Activated T-helper 1 cell treated with anti-CD3 and anti-CD28 coated beads, Interleukin-12 subunit alpha, Interleukin-12 subunit beta, Interleukin-2, Interleukin-4 antibody, amounts not matched to agents 30 ng/mL and 10 ng/mL and 1 ng/mL, durations not matched to agents 14 hours and 24 hours and 36 hours (primary cell): ENCODE measurements around the gene KIFC3. TPM values are rescaled to one million over a fixed set of nuclear protein-coding genes. Genes with fewer than 3 reads are reported as not detected.
"Not testable (repeated sequence)": the region's sequence is repeated elsewhere in the genome, so short reads cannot be mapped to it uniquely, and the experiment has no call there.

ENCODE experiments used
- DNase-seq: peaks from one replicate; pipeline ENCODE4 v3.0.0; 2021; ENCODE audit warnings: low spot score
- H3K27ac Mint-ChIP-seq: one replicate; pipeline ENCODE4 v1.8.0; 2021; ENCODE audit warnings: mild to moderate bottlenecking, mixed read lengths
- H3K27me3 Mint-ChIP-seq: one replicate; pipeline ENCODE4 v1.8.0; 2022; ENCODE audit warnings: mild to moderate bottlenecking, moderate library complexity, mixed read lengths; ENCODE audit not compliant: insufficient read depth
- H3K36me3 Mint-ChIP-seq: one replicate; pipeline ENCODE4 v1.8.0; 2021; ENCODE audit warnings: low read depth, mixed read lengths
- H3K4me1 Mint-ChIP-seq: one replicate; pipeline ENCODE4 v1.8.0; 2021; ENCODE audit warnings: low read depth, mixed read lengths
- H3K4me3 Mint-ChIP-seq: one replicate; pipeline ENCODE4 v1.8.0; 2021; ENCODE audit warnings: mild to moderate bottlenecking, moderate library complexity, mixed read lengths
- H3K9me3 Mint-ChIP-seq: one replicate; pipeline ENCODE4 v1.8.0; 2021; ENCODE audit warnings: mixed read lengths
- intact Hi-C: fragments of 100-400 bp; cut with micrococcal nuclease; formaldehyde crosslinking; loops from one replicate; pipeline ENCODE4 v1.15.1; 2024
- total RNA-seq: library from RNA; stranded (reverse); gene quantifications from 2 replicates; pipeline ENCODE4 v1.2.3, GENCODE V29; 2022

Gene KIFC3
- total RNA-seq, 1 donor from 2014 or later = 0.96 TPM

- no peak for DNase-seq
- Mint-ChIP-seq H3K9me3 (no peaks in the 10 kb centered on the region), H3K4me3 (no peak overlapping the region), H3K4me1 (no peaks in the 10 kb centered on the region), H3K27ac (no peak overlapping the region), H3K27me3 (peaks cover 6% of the 10 kb centered on the region), H3K36me3 (no peaks in the 10 kb centered on the region)
- intact Hi-C loops = no loop called here
Measured at GRCh38 chr16:57786632-57787518, 15.4 kb downstream of the KIFC3 start.

GRCh38 chr16:57785924-57786323 lies 16.4 kb downstream of the KIFC3 start:
- no peak overlapping the region for H3K27ac Mint-ChIP-seq

GRCh38 chr16:57785385-57785784 lies 16.9 kb downstream of the KIFC3 start:
- Mint-ChIP-seq H3K36me3 (no peaks in the 10 kb centered on the region), H3K27me3 (peaks cover 6% of the 10 kb centered on the region), H3K4me1 (no peaks in the 10 kb centered on the region), H3K27ac (no peak overlapping the region), H3K4me3 (no peak overlapping the region), H3K9me3 (no peaks in the 10 kb centered on the region)
- no peak for DNase-seq
- intact Hi-C loops = no loop called here

More at GRCh38 chr16:57785924-57786323, 16.4 kb downstream of the KIFC3 start:
- no peaks in the 10 kb centered on the region for H3K4me1 Mint-ChIP-seq
- H3K36me3 Mint-ChIP-seq = no peaks in the 10 kb centered on the region
- intact Hi-C loops = no loop called here
- DNase-seq = no peak
- no peak overlapping the region for H3K4me3 Mint-ChIP-seq
- H3K9me3 Mint-ChIP-seq = no peaks in the 10 kb centered on the region
- H3K27me3 Mint-ChIP-seq = peaks cover 6% of the 10 kb centered on the region

GRCh38 chr16:57784334-57784733 lies 18.0 kb downstream of the KIFC3 start:
- intact Hi-C loops = no loop called here
- Mint-ChIP-seq H3K36me3 (no peaks in the 10 kb centered on the region), H3K4me3 (no peak overlapping the region), H3K27me3 (peaks cover 11% of the 10 kb centered on the region), H3K9me3 (no peaks in the 10 kb centered on the region), H3K27ac (no peak overlapping the region), H3K4me1 (no peaks in the 10 kb centered on the region)
- no peak for DNase-seq

GRCh38 chr16:57783883-57784282 lies 18.4 kb downstream of the KIFC3 start:
- H3K4me3 Mint-ChIP-seq = no peak overlapping the region
- intact Hi-C loops = no loop called here

GRCh38 chr16:57783116-57783515 lies 19.2 kb downstream of the KIFC3 start:
- Mint-ChIP-seq H3K27ac (no peak overlapping the region), H3K4me1 (no peaks in the 10 kb centered on the region), H3K4me3 (no peak overlapping the region), H3K27me3 (peaks cover 11% of the 10 kb centered on the region), H3K9me3 (no peaks in the 10 kb centered on the region), H3K36me3 (no peaks in the 10 kb centered on the region)
- no peak for DNase-seq
- intact Hi-C loops = no loop called here

More at GRCh38 chr16:57783883-57784282, 18.4 kb downstream of the KIFC3 start:
- H3K9me3 Mint-ChIP-seq = no peaks in the 10 kb centered on the region
- no peaks in the 10 kb centered on the region for H3K4me1 Mint-ChIP-seq
- H3K27me3 Mint-ChIP-seq = peaks cover 11% of the 10 kb centered on the region
- DNase-seq = no peak
- no peak overlapping the region for H3K27ac Mint-ChIP-seq
- no peaks in the 10 kb centered on the region for H3K36me3 Mint-ChIP-seq

GRCh38 chr16:57782607-57783055 lies 19.7 kb downstream of the KIFC3 start:
- intact Hi-C loops, H3K27ac Mint-ChIP-seq, H3K9me3 Mint-ChIP-seq, DNase-seq, H3K36me3 Mint-ChIP-seq, H3K4me1 Mint-ChIP-seq, H3K4me3 Mint-ChIP-seq: not testable (repeated sequence)
- H3K27me3 Mint-ChIP-seq = peaks cover 11% of the 10 kb centered on the region

GRCh38 chr16:57781741-57782606 lies 20.3 kb downstream of the KIFC3 start:
- no peak for DNase-seq
- H3K36me3 Mint-ChIP-seq = no peaks in the 10 kb centered on the region
- peaks cover 11% of the 10 kb centered on the region for H3K27me3 Mint-ChIP-seq
- H3K4me1 Mint-ChIP-seq = no peaks in the 10 kb centered on the region
- no peak overlapping the region for H3K4me3 Mint-ChIP-seq
- intact Hi-C loops = no loop called here
- no peak overlapping the region for H3K27ac Mint-ChIP-seq
- no peaks in the 10 kb centered on the region for H3K9me3 Mint-ChIP-seq

GRCh38 chr16:57781349-57781740 lies 20.9 kb downstream of the KIFC3 start:
- Mint-ChIP-seq H3K4me1 (no peaks in the 10 kb centered on the region), H3K27me3 (peaks cover 11% of the 10 kb centered on the region), H3K27ac (no peak overlapping the region), H3K9me3 (no peaks in the 10 kb centered on the region), H3K4me3 (no peak overlapping the region), H3K36me3 (no peaks in the 10 kb centered on the region)
- intact Hi-C loops = no loop called here
- no peak for DNase-seq

- DNase-seq, H3K36me3 Mint-ChIP-seq, H3K9me3 Mint-ChIP-seq, H3K27ac Mint-ChIP-seq, H3K4me3 Mint-ChIP-seq, H3K4me1 Mint-ChIP-seq, intact Hi-C loops: not testable (repeated sequence)
- H3K27me3 Mint-ChIP-seq = peaks cover 11% of the 10 kb centered on the region
Measured at GRCh38 chr16:57779836-57780235, 22.5 kb downstream of the KIFC3 start.

GRCh38 chr16:57778658-57779057 lies 23.6 kb downstream of the KIFC3 start:
- Mint-ChIP-seq H3K27me3 (peaks cover 7% of the 10 kb centered on the region), H3K4me1 (no peaks in the 10 kb centered on the region), H3K9me3 (no peaks in the 10 kb centered on the region), H3K27ac (no peak overlapping the region), H3K4me3 (no peak overlapping the region), H3K36me3 (no peaks in the 10 kb centered on the region)
- intact Hi-C loops = no loop called here
- no peak for DNase-seq

- H3K4me1 Mint-ChIP-seq = no peaks in the 10 kb centered on the region
- no peak for DNase-seq
- H3K36me3 Mint-ChIP-seq = no peaks in the 10 kb centered on the region
- H3K27me3 Mint-ChIP-seq = peaks cover 6% of the 10 kb centered on the region
- no peak overlapping the region for H3K27ac Mint-ChIP-seq
- intact Hi-C loops = no loop called here
- H3K4me3 Mint-ChIP-seq = no peak overlapping the region
- H3K9me3 Mint-ChIP-seq = no peaks in the 10 kb centered on the region
Measured at GRCh38 chr16:57775661-57776469, 26.4 kb downstream of the KIFC3 start.
